GM23248 (cell line): ENCODE data around the gene LAPTM5. TPM values are rescaled to one million over a fixed set of nuclear protein-coding genes. Genes with fewer than 3 reads are reported as not detected.

Experiments
- DNase-seq: peaks from one replicate; pipeline ENCODE4 v3.0.0-alpha.2; 2015
- H2AFZ ChIP-seq: fragments of 200-600 bp; sonication (generic); 2 replicates; pipeline ENCODE4 v1.6.1; 2016; ENCODE audit warnings: antibody characterized with exemption
- H3F3A ChIP-seq: fragments of 200-600 bp; sonication (generic); 2 replicates; pipeline ENCODE4 v1.6.1; 2016; ENCODE audit warnings: mild to moderate bottlenecking, antibody characterized with exemption, mixed run types; ENCODE audit not compliant: insufficient read depth
- H3K27ac ChIP-seq: fragments of 200-600 bp; sonication (generic); 2 replicates; pipeline ENCODE4 v1.5.1; 2016; ENCODE audit warnings: mild to moderate bottlenecking
- H3K27me3 ChIP-seq: fragments of 200-600 bp; sonication (generic); replicated peaks from 2 replicates; pipeline ENCODE4 v1.6.1; 2016; ENCODE audit warnings: mild to moderate bottlenecking; ENCODE audit not compliant: insufficient read depth
- H3K36me3 ChIP-seq: fragments of 200-600 bp; sonication (generic); 2 replicates; pipeline ENCODE4 v1.6.1; 2016; ENCODE audit warnings: low read depth, mild to moderate bottlenecking
- H3K4me1 ChIP-seq: fragments of 200-600 bp; sonication (generic); 2 replicates; pipeline ENCODE4 v1.6.1; 2016; ENCODE audit warnings: mild to moderate bottlenecking; ENCODE audit not compliant: insufficient read depth
- H3K4me2 ChIP-seq: fragments of 200-600 bp; sonication (generic); one replicate; pipeline ENCODE4 v1.6.1; 2016; ENCODE audit warnings: mild to moderate bottlenecking; ENCODE audit not compliant: unreplicated experiment
- H3K4me3 ChIP-seq: fragments of 200-600 bp; sonication (generic); 2 replicates; pipeline ENCODE4 v1.5.1; 2016; ENCODE audit warnings: mild to moderate bottlenecking
- H3K79me2 ChIP-seq: fragments of 200-600 bp; sonication (generic); 2 replicates; pipeline ENCODE4 v1.6.1; 2016; ENCODE audit warnings: mild to moderate bottlenecking; ENCODE audit not compliant: insufficient read depth
- H3K9ac ChIP-seq: fragments of 200-600 bp; sonication (generic); 2 replicates; pipeline ENCODE4 v1.6.1; 2016; ENCODE audit warnings: mild to moderate bottlenecking
- H3K9me2 ChIP-seq: fragments of 200-600 bp; sonication (generic); 2 replicates; pipeline ENCODE4 v1.6.1; 2016; ENCODE audit warnings: mixed run types, mild to moderate bottlenecking, moderate library complexity; ENCODE audit not compliant: insufficient read depth
- H3K9me3 ChIP-seq: fragments of 200-600 bp; sonication (generic); one replicate; pipeline ENCODE4 v1.6.1; 2017; ENCODE audit warnings: low read depth
- H4K20me1 ChIP-seq: fragments of 200-600 bp; sonication (generic); 2 replicates; pipeline ENCODE4 v1.6.0; 2016; ENCODE audit not compliant: insufficient read depth
- EZH2 ChIP-seq: fragments of 200-600 bp; sonication (generic); IDR thresholded peaks from 2 replicates; pipeline ENCODE4 v1.6.1; 2018; ENCODE audit warnings: antibody characterized with exemption, mild to moderate bottlenecking; ENCODE audit not compliant: insufficient read depth, poor library complexity, severe bottlenecking
- EZH2phosphoT487 ChIP-seq: fragments of 200-600 bp; sonication (generic); IDR thresholded peaks from 2 replicates; pipeline ENCODE4 v1.6.1; 2018; ENCODE audit warnings: antibody characterized with exemption, moderate library complexity, mild to moderate bottlenecking, low read depth; ENCODE audit not compliant: insufficient read depth
- WGBS, 2 experiments: methylation state at CpG; one replicate each; pipeline ENCODE4 v1.1.6; 2015 to 2017; ENCODE audit warnings: low lambda C conversion rate in 2 of 2, low coverage in 1 of 2; ENCODE audit errors: missing lambda C conversion rate in 2 of 2; 5-methylcytosine and 5-hydroxymethylcytosine counted together
- in situ Hi-C: fragments of 300-500 bp; cut with MboI; formaldehyde crosslinking; loops from 2 replicates; pipeline ENCODE4 v1.15.0; 2020
- polyA plus RNA-seq: library from polyadenylated mRNA; unstranded; fragments of >200 nt; fragmentation: Nextera tagmentation; extraction: Ambion mirVana; gene quantifications from 2 replicates; pipeline ENCODE4 v1.2.1, GENCODE V29; 2016
- total RNA-seq: library from RNA; depleted of rRNA; stranded (reverse); fragments of >200 nt; shearing (Covaris generic); gene quantifications from 2 replicates; pipeline ENCODE4 v1.2.3, GENCODE V29; 2014

LAPTM5 gene
- total and polyA plus RNA-seq, 2 experiments from 2014 or later, result 0.36 TPM; not detected in 1

GRCh38 chr1:30741239-30741894 lies 16.2 kb downstream of the LAPTM5 start:
- Histone ChIP-seq H3K27me3 (no peaks in the 10 kb centered on the region; the same call in 1 of the 2 replicates), H3K4me3 (no peak overlapping the region), H3K36me3 (no peaks in the 10 kb centered on the region), H3F3A (no peaks in the 10 kb centered on the region), H3K9me3 (no peaks in the 10 kb centered on the region), H3K9me2 (no peaks in the 10 kb centered on the region), H4K20me1 (no peaks in the 10 kb centered on the region), H2AFZ (no peak overlapping the region), H3K27ac (no peak overlapping the region), H3K4me1 (no peaks in the 10 kb centered on the region), H3K9ac (no peak overlapping the region), H3K4me2 (no peak overlapping the region), H3K79me2 (no peaks in the 10 kb centered on the region)
- in situ Hi-C loops, result no loop called here
- no peak for TF ChIP-seq EZH2phosphoT487
- no peak for DNase-seq
- 77 to 78% methylated on average over 12 of the region's 12 CpGs for WGBS, 2 experiments

GRCh38 chr1:30740251-30741238 lies 17.0 kb downstream of the LAPTM5 start:
- no peaks in the 10 kb centered on the region for H3K9me3 ChIP-seq
- no peaks in the 10 kb centered on the region for H3F3A ChIP-seq
- TF ChIP-seq EZH2, result no peak
- no peak for TF ChIP-seq EZH2phosphoT487
- 50 to 54% methylated on average over 11 to 15 of the region's 15 CpGs for WGBS, 2 experiments
- no peaks in the 10 kb centered on the region; the same call in 1 of the 2 replicates for H3K27me3 ChIP-seq
- no peak overlapping the region for H2AFZ ChIP-seq
- no peaks in the 10 kb centered on the region for H3K79me2 ChIP-seq
- no peaks in the 10 kb centered on the region for H4K20me1 ChIP-seq
- H3K9me2 ChIP-seq, result no peaks in the 10 kb centered on the region
- no peaks in the 10 kb centered on the region for H3K4me1 ChIP-seq
- no peak for DNase-seq
- H3K4me3 ChIP-seq, result no peak overlapping the region
- in situ Hi-C loops, result no loop called here
- no peak overlapping the region for H3K9ac ChIP-seq
- H3K27ac ChIP-seq, result no peak overlapping the region
- H3K4me2 ChIP-seq, result no peak overlapping the region
- no peaks in the 10 kb centered on the region for H3K36me3 ChIP-seq

- H3F3A ChIP-seq, result no peaks in the 10 kb centered on the region
- no peak for DNase-seq
- in situ Hi-C loops, result no loop called here
- H3K79me2 ChIP-seq, result no peaks in the 10 kb centered on the region
- no peaks in the 10 kb centered on the region for H3K9me2 ChIP-seq
- H3K9ac ChIP-seq, result no peak overlapping the region
- no peak overlapping the region for H2AFZ ChIP-seq
- H3K4me3 ChIP-seq, result no peak overlapping the region
- no peaks in the 10 kb centered on the region for H4K20me1 ChIP-seq
- no peak overlapping the region for H3K4me2 ChIP-seq
- H3K27me3 ChIP-seq, result no peaks in the 10 kb centered on the region; the same call in 1 of the 2 replicates
- TF ChIP-seq EZH2, result no peak
- TF ChIP-seq EZH2phosphoT487, result no peak
- no peaks in the 10 kb centered on the region for H3K9me3 ChIP-seq
- H3K36me3 ChIP-seq, result no peaks in the 10 kb centered on the region
- no peak overlapping the region for H3K27ac ChIP-seq
- no peaks in the 10 kb centered on the region for H3K4me1 ChIP-seq
- 76 to 84% methylated on average over 5 to 8 of the region's 8 CpGs for WGBS, 2 experiments
These were observed 18.0 kb downstream of the LAPTM5 start for GRCh38 chr1:30739601-30740000.

- Histone ChIP-seq H3K9me3 (no peaks in the 10 kb centered on the region), H3K4me3 (no peak overlapping the region), H3K9me2 (no peaks in the 10 kb centered on the region), H3F3A (no peaks in the 10 kb centered on the region), H3K27me3 (no peaks in the 10 kb centered on the region; the same call in 1 of the 2 replicates), H3K4me2 (no peak overlapping the region), H4K20me1 (no peaks in the 10 kb centered on the region), H2AFZ (no peak overlapping the region), H3K9ac (no peak overlapping the region), H3K27ac (no peak overlapping the region), H3K4me1 (no peaks in the 10 kb centered on the region), H3K36me3 (no peaks in the 10 kb centered on the region), H3K79me2 (no peaks in the 10 kb centered on the region)
- TF ChIP-seq EZH2phosphoT487 (no peak), EZH2 (no peak)
- in situ Hi-C loops, result no loop called here
- no peak for DNase-seq
- WGBS, 2 experiments, result 69% methylated on average over 10 of the region's 10 CpGs
These were observed 18.6 kb downstream of the LAPTM5 start for GRCh38 chr1:30738715-30739559.
